Kidney tubule cell (primary cell): ENCODE measurements around the gene GCC2.
A peak's percentile ranks its signal among the peaks of the same experiment; 100 is the strongest.
"Not testable (repeated sequence)": the region's sequence is repeated elsewhere in the genome, so short reads cannot be mapped to it uniquely, and the experiment has no call there.

Source experiments
- DNase-seq: peaks from one replicate; pipeline ENCODE4 v3.0.0-alpha.2; 2018; ENCODE audit warnings: low spot score

GCC2 gene

DNA sequence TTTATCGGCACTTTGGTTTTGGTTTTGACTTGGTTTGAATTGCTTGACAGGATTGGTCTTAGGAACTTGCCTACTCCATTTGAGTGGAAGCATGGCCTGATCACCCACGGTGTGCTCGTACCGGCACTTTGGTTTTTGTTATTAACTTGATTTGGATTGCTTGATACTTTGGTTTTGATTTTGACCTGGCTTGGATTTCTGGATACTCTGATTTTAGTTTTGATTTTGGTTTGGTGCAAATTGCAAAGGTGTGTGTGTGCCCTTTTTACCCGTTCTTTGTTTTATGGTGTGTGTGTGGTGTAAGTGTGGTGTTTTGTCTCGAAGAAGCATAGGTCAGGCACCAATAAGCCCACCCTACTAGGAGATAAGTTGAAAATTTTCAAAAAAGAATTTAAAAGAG, 75.7 kb downstream of the GCC2 start:
- not testable (repeated sequence) for DNase-seq

GRCh38 chr2:108525258-108525657, 76.3 kb downstream of the GCC2 start:
- not testable (repeated sequence) for DNase-seq

DNA sequence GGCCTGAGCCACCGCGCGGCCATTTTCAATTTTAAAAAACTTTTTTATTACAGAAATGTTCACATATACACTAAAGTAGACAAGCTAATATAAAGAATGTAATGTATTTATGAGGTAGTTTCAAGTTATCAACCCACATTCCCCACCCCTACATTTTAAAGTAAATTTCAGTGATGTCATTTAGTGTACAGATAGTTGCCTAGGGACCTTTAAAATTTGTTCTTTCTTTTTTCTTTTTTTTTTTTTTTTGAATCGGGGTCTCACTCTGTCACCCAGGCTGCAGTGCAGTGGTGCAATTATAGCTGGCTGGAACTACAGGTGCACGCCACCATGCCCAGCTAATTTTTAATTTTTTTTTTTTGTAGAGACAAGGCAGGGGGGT, 82.7 kb downstream of the GCC2 start:
- DNase-seq = no peak

- peak; percentile 91 for DNase-seq
Measured at GRCh38 chr2:108533832-108534583, 85.0 kb downstream of the GCC2 start, which contains the start of gene LIMS1. Gene LIMS1 (plus strand): TSS chr2:108534470. CDS start chr2:108534563, 93 bp downstream.

- DNase-seq = peak; percentile 61
Measured at GRCh38 chr2:108534584-108535356, 85.8 kb downstream of the GCC2 start.

DNA sequence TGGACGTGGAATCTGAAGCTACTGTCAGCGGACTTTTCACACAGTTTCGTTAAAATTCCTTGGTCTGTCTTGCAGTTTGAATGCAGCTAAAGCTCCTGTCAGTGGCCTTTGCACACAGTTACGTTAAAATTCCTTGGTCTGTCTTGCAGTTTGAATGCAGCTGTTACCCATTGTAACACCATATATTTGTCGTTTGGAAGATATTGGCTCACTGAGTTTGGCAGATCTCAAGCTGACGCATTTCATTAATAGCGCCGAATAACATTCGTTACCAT, 86.3 kb downstream of the GCC2 start:
- DNase-seq = no peak

DNA sequence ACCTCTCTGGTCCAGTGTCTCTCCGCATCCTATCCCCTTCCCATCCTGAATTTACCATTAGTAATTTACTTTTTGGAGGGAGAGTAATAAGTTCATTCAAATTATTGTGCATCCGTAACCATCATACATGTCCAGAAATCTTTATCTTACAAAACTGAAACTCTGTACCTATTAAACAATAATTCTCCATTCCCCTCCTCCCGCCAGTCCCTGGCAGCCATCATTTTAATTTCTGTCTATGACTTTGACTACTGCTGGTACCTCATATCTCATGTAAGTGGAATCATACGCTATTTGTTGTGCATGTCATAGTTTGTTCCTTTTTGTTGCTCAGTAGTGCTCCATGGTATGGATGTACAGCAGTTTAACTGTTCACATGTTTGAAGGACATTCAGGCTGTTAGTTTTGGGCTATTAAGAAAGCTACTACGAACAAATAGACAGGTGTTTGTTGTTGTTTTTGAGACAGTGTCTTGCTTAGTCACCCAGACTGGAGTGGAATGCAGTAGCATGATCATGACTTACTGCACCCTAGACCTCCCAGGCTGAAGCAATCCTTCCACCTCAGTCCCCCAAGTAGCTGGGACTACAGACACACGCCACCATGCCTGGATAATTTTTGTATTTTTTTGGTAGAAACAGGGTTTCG, 87.3 kb downstream of the GCC2 start:
- peak; percentile 75 for DNase-seq

GRCh38 chr2:108536911-108537310, 87.9 kb downstream of the GCC2 start:
- peak; percentile 0 for DNase-seq

- DNase-seq = no peak
Measured at GRCh38 chr2:108538000-108538625, 89.1 kb downstream of the GCC2 start.

DNA sequence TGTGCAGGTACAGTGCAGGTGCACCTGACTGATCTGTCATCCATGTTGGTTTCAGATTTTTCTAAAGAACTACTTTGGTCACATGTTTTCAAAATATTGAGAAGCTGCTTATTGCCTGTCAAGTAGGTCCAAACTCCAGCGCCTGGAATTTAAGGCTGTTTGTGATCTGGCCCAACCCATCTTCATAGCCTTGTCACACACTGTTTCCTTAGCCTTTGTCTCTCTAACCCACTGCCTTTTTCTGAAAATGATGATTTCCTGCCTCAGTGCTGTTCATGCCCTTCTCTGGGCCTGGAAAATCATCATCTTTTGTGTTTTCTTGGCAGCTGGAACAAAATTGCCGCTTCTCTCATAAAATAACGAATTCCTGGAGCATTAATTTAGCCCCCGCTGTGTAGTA, 92.4 kb downstream of the GCC2 start:
- no peak for DNase-seq

GRCh38 chr2:108542071-108542470, 93.1 kb downstream of the GCC2 start:
- DNase-seq = peak; percentile 29

DNA sequence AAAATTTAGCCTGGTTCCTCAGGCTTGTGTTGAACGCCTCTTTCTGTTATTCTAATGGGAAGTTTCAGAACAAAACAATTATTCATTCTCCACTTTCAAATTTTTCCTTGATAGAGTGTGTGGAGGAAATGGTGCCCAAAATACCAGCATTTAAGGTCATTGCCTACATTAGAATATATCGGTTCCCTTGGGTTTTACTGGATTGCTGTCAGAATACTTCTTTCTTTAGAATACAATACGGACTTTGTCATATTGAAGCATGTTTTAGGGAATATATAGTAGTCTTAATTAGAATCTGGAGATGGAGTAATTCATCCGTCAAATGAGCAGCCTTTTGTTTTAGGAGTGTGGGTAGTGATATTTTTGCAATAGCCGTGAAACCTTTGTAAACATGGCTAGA, 98.6 kb downstream of the GCC2 start:
- no peak for DNase-seq

DNA sequence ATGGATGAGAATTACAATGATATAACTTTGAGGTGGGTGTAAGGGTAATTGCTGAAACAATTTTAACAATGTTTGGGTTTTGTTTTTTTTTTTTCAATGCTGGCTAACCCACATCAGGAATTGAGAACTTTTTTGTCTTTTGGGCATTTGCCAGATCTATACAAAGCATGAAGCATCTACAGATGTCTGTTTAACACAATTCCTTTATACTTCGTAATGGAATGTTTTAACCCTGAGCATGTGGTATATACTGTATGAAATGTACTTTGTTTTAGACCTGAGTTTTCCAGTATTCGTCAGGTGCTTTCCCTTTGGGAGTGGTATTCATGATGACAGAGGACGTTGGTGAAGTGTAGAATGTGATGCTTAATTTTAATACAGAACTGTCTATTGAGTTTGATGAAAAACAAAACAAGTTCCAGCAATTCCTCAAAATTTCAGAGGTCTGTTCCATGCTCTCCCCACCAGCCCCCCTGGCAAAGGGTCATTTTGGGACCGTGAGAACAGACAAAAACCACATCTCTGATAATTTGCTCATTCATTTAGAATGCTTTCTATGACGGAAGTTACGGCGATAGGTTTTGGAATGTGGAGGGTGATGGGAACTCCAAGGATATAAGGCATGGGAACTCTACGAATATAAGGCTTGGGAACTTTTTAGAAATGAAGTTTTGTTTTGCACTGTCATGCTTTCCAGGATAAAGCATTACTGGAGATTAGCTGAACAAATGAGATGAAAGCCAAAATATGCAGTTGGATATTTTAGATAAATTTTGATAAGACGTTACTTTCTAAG, 99.4 kb downstream of the GCC2 start:
- no peak for DNase-seq

DNA sequence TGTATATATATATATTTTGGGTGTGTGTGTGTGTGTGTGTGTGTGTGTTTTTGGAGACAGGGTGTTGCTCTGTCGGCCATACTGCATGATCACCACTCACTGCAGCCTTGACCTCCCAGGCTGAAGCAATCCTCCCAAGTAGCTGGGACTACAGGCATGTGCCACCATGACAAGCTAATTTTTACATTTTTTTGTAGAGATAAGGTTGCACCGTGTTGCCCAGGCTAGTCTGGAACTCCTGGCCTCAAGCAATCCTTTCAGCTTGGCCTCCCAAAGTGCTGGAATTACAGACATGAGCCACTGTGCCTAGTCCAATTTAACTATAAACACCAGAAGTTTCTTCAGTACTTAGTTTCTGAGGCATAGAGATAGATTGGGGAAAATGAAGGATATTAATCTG, 103.6 kb downstream of the GCC2 start:
- no peak for DNase-seq

GRCh38 chr2:108553209-108553919, 104.4 kb downstream of the GCC2 start:
- no peak for DNase-seq

DNA sequence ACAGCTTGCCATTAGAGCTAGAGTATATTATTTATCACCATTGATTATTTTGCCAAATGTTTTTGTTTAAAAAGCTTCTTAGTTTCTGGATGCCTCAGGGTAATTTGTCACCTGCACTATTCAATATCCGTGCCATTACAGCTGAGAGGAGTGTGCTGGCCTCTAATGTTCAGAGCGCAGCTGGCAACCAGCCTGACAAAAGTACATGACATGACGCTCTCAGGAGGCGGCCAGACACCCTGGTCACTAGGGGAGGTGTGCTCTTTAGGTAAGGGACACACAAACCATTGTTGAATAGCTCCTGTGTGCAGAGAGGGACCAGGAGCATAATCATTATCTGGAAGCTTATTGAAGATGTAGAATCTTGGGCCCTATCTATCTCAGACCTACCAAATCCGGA, 105.5 kb downstream of the GCC2 start:
- no peak for DNase-seq

- no peak for DNase-seq
Measured at GRCh38 chr2:108555572-108555971, 106.6 kb downstream of the GCC2 start.

DNA sequence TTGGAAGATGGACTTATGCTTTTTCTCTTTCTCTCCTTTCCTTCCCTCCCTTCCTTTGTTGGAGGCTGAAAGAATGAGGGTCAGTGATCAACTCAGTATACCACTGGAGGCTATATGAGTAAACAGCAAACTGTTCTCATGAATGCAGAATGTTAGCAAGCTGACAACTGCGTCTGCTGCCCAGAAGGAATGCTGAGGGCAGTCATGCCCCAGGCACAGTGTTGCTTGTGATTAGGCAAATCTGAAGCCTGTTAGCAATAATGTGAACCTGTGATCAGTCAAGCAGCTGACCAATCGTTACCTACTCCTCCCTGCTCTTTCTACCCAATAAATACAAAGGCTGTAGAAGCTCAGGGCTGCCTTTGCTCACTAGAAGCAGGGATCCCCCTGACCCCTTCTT, 107.6 kb downstream of the GCC2 start:
- peak; percentile 83 for DNase-seq
